ENCODE measurements around the gene BTN3A1. TPM values are rescaled to one million over a fixed set of nuclear protein-coding genes. Genes with fewer than 3 reads are reported as not detected.
A peak's percentile ranks its signal among the peaks of the same experiment; 100 is the strongest.
"Not testable (repeated sequence)": the region's sequence is repeated elsewhere in the genome, so short reads cannot be mapped to it uniquely, and the experiment has no call there.

BTN3A1 gene
- total RNA-seq, 2 experiments from 2014 or later: 33.3 to 33.4 TPM

DNA sequence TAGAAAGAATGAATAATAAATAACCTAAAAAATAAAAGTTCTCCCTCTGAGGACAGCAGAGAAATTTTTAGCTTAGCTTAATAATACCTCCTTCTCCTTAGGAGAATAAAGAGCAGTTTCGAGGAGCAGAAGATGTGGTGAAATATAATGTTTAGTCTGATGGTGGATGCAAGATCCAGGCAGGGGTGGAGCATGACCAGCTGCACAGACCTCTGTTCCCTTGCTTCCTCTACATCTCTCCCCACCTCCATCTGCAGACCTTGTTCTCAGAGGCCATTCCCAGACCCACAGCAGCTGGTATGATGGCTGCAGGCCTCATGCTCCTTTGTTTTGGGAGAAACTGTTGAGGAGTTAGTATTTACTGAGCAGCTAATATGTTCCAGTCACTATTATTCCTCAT is 35.6 kb upstream of the BTN3A1 start:
- no peak overlapping the region for H2AFZ ChIP-seq (ENCODE audit: low read length)
- peaks cover 24% of the 10 kb centered on the region for H3K36me3 ChIP-seq (ENCODE audit: insufficient read depth, low read length)
- CTCF ChIA-PET (ENCODE audit: unreplicated experiment): interaction anchor here (0.8 kb wide), 1 partner anchor 30 kb away, joined by 3 read pairs; no protein-coding TSS in a partner anchor
- H3K9me3 ChIP-seq (ENCODE audit: low read length): no peaks in the 10 kb centered on the region
- no peaks in the 10 kb centered on the region for H4K20me1 ChIP-seq (ENCODE audit: insufficient read depth, low read length)
- peak; percentile 53 for DNase-seq (ENCODE audit: low spot score)
- peak overlapping the region; percentile 77 for H3K4me3 ChIP-seq (ENCODE audit: low read depth, low read length, poor library complexity, severe bottlenecking)
- intact Hi-C loops (cut with micrococcal nuclease; ENCODE audit: unreplicated experiment): loop anchor here (10.0 kb wide), 1 partner anchor 1852 kb away; no protein-coding TSS in a partner anchor
- H3K9me2 ChIP-seq (ENCODE audit: insufficient read depth, low read length): no peaks in the 10 kb centered on the region
- H3K79me2 ChIP-seq (ENCODE audit: insufficient read depth, low read depth, low read length): peaks cover 34% of the 10 kb centered on the region
- peak overlapping the region; percentile 96 for H3K27ac ChIP-seq (ENCODE audit: low read depth, low read length, poor library complexity, severe bottlenecking)
- no peak for TF ChIP-seq CTCF (conservative IDR thresholded peaks at IDR 0.05; ENCODE audit: low read length)
- no peak for TF ChIP-seq EZH2phosphoT487 (IDR thresholded peaks at IDR 0.05; ENCODE audit: borderline replicate concordance, low read depth, low read length)
- peak overlapping the region; percentile 84 for H3K4me2 ChIP-seq (ENCODE audit: low read length)
- no TSS peak for BruUV-seq (replicated peaks)
- POLR2A ChIA-PET: interaction anchor here (0.6 to 1.6 kb wide), 10 partner anchors 9 to 823 kb away, joined by 3 to 12 read pairs (median 3); partner anchors contain the start of gene BTN2A2
- peaks cover 60% of the 10 kb centered on the region for H3K4me1 ChIP-seq (ENCODE audit: insufficient read depth, low read length, poor library complexity, severe bottlenecking)

GRCh38 chr6:26367114-26367513 is 35.0 kb upstream of the BTN3A1 start:
- peaks cover 34% of the 10 kb centered on the region for H3K79me2 ChIP-seq (ENCODE audit: insufficient read depth, low read depth, low read length)
- CTCF ChIA-PET (ENCODE audit: unreplicated experiment): interaction anchor here (0.8 kb wide), 1 partner anchor 30 kb away, joined by 3 read pairs; no protein-coding TSS in a partner anchor
- no peak overlapping the region for H2AFZ ChIP-seq (ENCODE audit: low read length)
- BruUV-seq (replicated peaks): no TSS peak
- H3K36me3 ChIP-seq (ENCODE audit: insufficient read depth, low read length): peaks cover 30% of the 10 kb centered on the region
- H3K4me2 ChIP-seq (ENCODE audit: low read length): peak overlapping the region; percentile 84
- peaks cover 54% of the 10 kb centered on the region for H3K4me1 ChIP-seq (ENCODE audit: insufficient read depth, low read length, poor library complexity, severe bottlenecking)
- peak overlapping the region; percentile 77 for H3K4me3 ChIP-seq (ENCODE audit: low read depth, low read length, poor library complexity, severe bottlenecking)
- TF ChIP-seq CTCF (conservative IDR thresholded peaks at IDR 0.05; ENCODE audit: low read length) (no peak), EZH2phosphoT487 (IDR thresholded peaks at IDR 0.05; ENCODE audit: borderline replicate concordance, low read depth, low read length) (no peak)
- H3K9me3 ChIP-seq (ENCODE audit: low read length): no peaks in the 10 kb centered on the region
- intact Hi-C loops (cut with micrococcal nuclease; ENCODE audit: unreplicated experiment): loop anchor here (10.0 kb wide), 1 partner anchor 1852 kb away; no protein-coding TSS in a partner anchor
- POLR2A ChIA-PET: interaction anchor here (0.7 to 1.6 kb wide), 7 partner anchors 8 to 92 kb away, joined by 3 to 12 read pairs (median 3); partner anchors contain the start of gene BTN2A2
- H4K20me1 ChIP-seq (ENCODE audit: insufficient read depth, low read length): no peaks in the 10 kb centered on the region
- DNase-seq (ENCODE audit: low spot score): no peak
- H3K9me2 ChIP-seq (ENCODE audit: insufficient read depth, low read length): no peaks in the 10 kb centered on the region
- peak overlapping the region; percentile 96 for H3K27ac ChIP-seq (ENCODE audit: low read depth, low read length, poor library complexity, severe bottlenecking)

- Histone ChIP-seq H3K4me1 (ENCODE audit: insufficient read depth, low read length, poor library complexity, severe bottlenecking) (peaks cover 39% of the 10 kb centered on the region), H3K36me3 (ENCODE audit: insufficient read depth, low read length) (peaks cover 75% of the 10 kb centered on the region)
- H3K27ac ChIP-seq (ENCODE audit: low read depth, low read length, poor library complexity, severe bottlenecking); DNase-seq (ENCODE audit: low spot score); BruUV-seq (replicated peaks); H3K9me3 ChIP-seq (ENCODE audit: low read length); H4K20me1 ChIP-seq (ENCODE audit: insufficient read depth, low read length); H3K79me2 ChIP-seq (ENCODE audit: insufficient read depth, low read depth, low read length); H3K4me2 ChIP-seq (ENCODE audit: low read length); H2AFZ ChIP-seq (ENCODE audit: low read length); H3K4me3 ChIP-seq (ENCODE audit: low read depth, low read length, poor library complexity, severe bottlenecking); H3K9me2 ChIP-seq (ENCODE audit: insufficient read depth, low read length); intact Hi-C loops (cut with micrococcal nuclease; ENCODE audit: unreplicated experiment); CTCF ChIA-PET (ENCODE audit: unreplicated experiment): not testable (repeated sequence)
- POLR2A ChIA-PET: interaction anchor here (0.7 kb wide), 1 partner anchor 603 kb away, joined by 3 read pairs; no protein-coding TSS in a partner anchor
These were observed 30.3 kb upstream of the BTN3A1 start for GRCh38 chr6:26371813-26372212.

Measured in OCI-LY7 (cell line).